IMR-90 (cell line): ENCODE data around the gene CERS6. TPM values are rescaled to one million over a fixed set of nuclear protein-coding genes. Genes with fewer than 3 reads are reported as not detected.

Experiments used
- ATAC-seq: fragments of 200-7000 bp; cut with Tn5 transposase; 2 replicates; pipeline ENCODE4 v1.9.1; 2020; ENCODE audit warnings: low read depth, mild to moderate bottlenecking, moderate library complexity
- BruUV-seq: library from RNA; stranded (reverse); fragments of 400-500 nt; replicated peaks from 2 replicates; lab custom pipeline; 2021; lab: Mats Ljungman, UMichigan
- CTCF ChIA-PET: fragments of 300-600 bp; formaldehyde crosslinking; extraction: SDS; loops from one replicate; lab custom pipeline; 2021; ENCODE audit warnings: antibody characterized with exemption; lab: Yijun Ruan, JAX
- POLR2A ChIA-PET: fragments of 300-600 bp; sonication (Branson Sonifier 250); formaldehyde crosslinking; loops from one replicate; lab custom pipeline; 2022; ENCODE audit warnings: antibody characterized with exemption; ENCODE audit not compliant: unreplicated experiment; lab: Charles Lee
- DNase-seq: peaks from one replicate; pipeline ENCODE4 v3.0.0; 2013
- H2AFZ ChIP-seq: replicated peaks from 2 replicates; pipeline ENCODE3; 2013; ENCODE audit warnings: low read length, mild to moderate bottlenecking; ENCODE audit not compliant: poor library complexity
- H2AK5ac ChIP-seq: 2 replicates; pipeline ENCODE4 v1.6.1; 2013; ENCODE audit warnings: low read depth, low read length, inconsistent platforms
- H2AK9ac ChIP-seq: replicated peaks from 2 replicates; pipeline ENCODE3; 2013; ENCODE audit warnings: mild to moderate bottlenecking, low read depth, low read length, moderate library complexity; ENCODE audit not compliant: poor library complexity
- H2BK120ac ChIP-seq: 2 replicates; pipeline ENCODE4 v1.6.1; 2013; ENCODE audit warnings: low read depth, low read length, inconsistent platforms
- H2BK15ac ChIP-seq: 3 replicates; pipeline ENCODE4 v1.6.1; 2013; ENCODE audit warnings: low read depth, low read length, inconsistent platforms
- H2BK20ac ChIP-seq: 2 replicates; pipeline ENCODE4 v1.6.1; 2013; ENCODE audit warnings: low read depth, mild to moderate bottlenecking, inconsistent platforms, low read length, moderate library complexity
- H2BK5ac ChIP-seq: 2 replicates; pipeline ENCODE4 v1.6.1; 2013; ENCODE audit warnings: mild to moderate bottlenecking, low read depth, low read length, inconsistent platforms; ENCODE audit not compliant: poor library complexity, severe bottlenecking
- H3K14ac ChIP-seq: replicated peaks from 2 replicates; pipeline ENCODE4 v1.6.1; 2013; ENCODE audit warnings: low read depth, low read length, inconsistent platforms
- H3K18ac ChIP-seq: 2 replicates; pipeline ENCODE4 v1.6.1; 2013; ENCODE audit warnings: low read depth, low read length, control low read depth
- H3K23ac ChIP-seq: 2 replicates; pipeline ENCODE4 v1.6.1; 2013; ENCODE audit warnings: low read depth, low read length, inconsistent platforms
- H3K27ac ChIP-seq: 2 replicates; pipeline ENCODE4 v1.5.1; 2013; ENCODE audit warnings: mild to moderate bottlenecking, control low read depth, low read length; ENCODE audit not compliant: insufficient read depth
- H3K27me3 ChIP-seq: 2 replicates; pipeline ENCODE4 v1.6.1; 2013; ENCODE audit warnings: low read length; ENCODE audit not compliant: control insufficient read depth, insufficient read depth
- H3K36me3 ChIP-seq: 2 replicates; pipeline ENCODE4 v1.6.1; 2013; ENCODE audit warnings: low read length, mixed read lengths; ENCODE audit not compliant: control insufficient read depth, insufficient read depth
- H3K4ac ChIP-seq: 2 replicates; pipeline ENCODE4 v1.6.1; 2013; ENCODE audit warnings: low read depth, low read length, inconsistent platforms
- H3K4me1 ChIP-seq: 2 replicates; pipeline ENCODE4 v1.6.1; 2013; ENCODE audit warnings: low read length, mixed read lengths; ENCODE audit not compliant: control insufficient read depth, insufficient read depth
- H3K4me2 ChIP-seq: 2 replicates; pipeline ENCODE4 v1.6.1; 2013; ENCODE audit warnings: low read depth, mild to moderate bottlenecking, control low read depth, low read length, moderate library complexity
- H3K4me3 ChIP-seq: 2 replicates; pipeline ENCODE4 v1.5.1; 2013; ENCODE audit warnings: low read depth, mild to moderate bottlenecking, control low read depth, low read length, moderate library complexity; ENCODE audit not compliant: insufficient read depth
- H3K56ac ChIP-seq: 2 replicates; pipeline ENCODE4 v1.6.1; 2013; ENCODE audit warnings: low read length, inconsistent platforms; ENCODE audit not compliant: insufficient read depth; ENCODE audit errors: extremely low read depth
- H3K79me1 ChIP-seq, 2 experiments: 2 replicates each; pipeline ENCODE4 v1.6.1; 2013; ENCODE audit warnings: low read length in 2 of 2, inconsistent platforms in 1 of 2, low read depth in 1 of 2
- H3K9ac ChIP-seq: 2 replicates; pipeline ENCODE4 v1.6.1; 2013; ENCODE audit warnings: low read depth, low read length, control low read depth
- H3K9me1 ChIP-seq: 2 replicates; pipeline ENCODE4 v1.6.1; 2013; ENCODE audit warnings: low read length, inconsistent platforms; ENCODE audit not compliant: insufficient read depth
- H3K9me3 ChIP-seq: 2 replicates; pipeline ENCODE4 v1.6.1; 2013; ENCODE audit warnings: low read length; ENCODE audit not compliant: control insufficient read depth, insufficient read depth
- H4K20me1 ChIP-seq: 2 replicates; pipeline ENCODE4 v1.6.1; 2013; ENCODE audit warnings: low read length, inconsistent platforms; ENCODE audit not compliant: insufficient read depth
- H4K5ac ChIP-seq: 2 replicates; pipeline ENCODE4 v1.6.1; 2013; ENCODE audit warnings: mild to moderate bottlenecking, low read depth, low read length, control low read depth
- H4K8ac ChIP-seq, 2 experiments: 2 replicates each; pipeline ENCODE4 v1.6.1; 2013; ENCODE audit warnings: low read depth in 2 of 2, low read length in 2 of 2, control low read depth in 1 of 2, inconsistent platforms in 1 of 2
- H4K91ac ChIP-seq: 2 replicates; pipeline ENCODE4 v1.6.1; 2013; ENCODE audit warnings: low read depth, low read length, inconsistent platforms; ENCODE audit not compliant: insufficient read depth
- BHLHE40 ChIP-seq: fragments of 150-350 bp; IDR thresholded peaks from 2 replicates; pipeline ENCODE4 v1.6.1; 2016; ENCODE audit warnings: mild to moderate bottlenecking, low read depth, low read length
- CEBPB ChIP-seq: IDR thresholded peaks from 2 replicates; pipeline ENCODE4 v1.6.1; 2012; ENCODE audit warnings: low read depth, low read length, improper control_type of control experiment
- CHD1 ChIP-seq: IDR thresholded peaks from 2 replicates; pipeline ENCODE4 v1.6.1; 2012; ENCODE audit warnings: low read depth, low read length, improper control_type of control experiment
- CTCF ChIP-seq: conservative IDR thresholded peaks from 2 replicates; pipeline ENCODE4 v1.5.1; 2012; ENCODE audit warnings: mild to moderate bottlenecking, low read depth, low read length, improper control_type of control experiment
- ELK1 ChIP-seq: fragments of 150-350 bp; IDR thresholded peaks from 2 replicates; pipeline ENCODE4 v1.6.1; 2016; ENCODE audit warnings: low read depth, mild to moderate bottlenecking, low read length, moderate library complexity, borderline replicate concordance
- FOS ChIP-seq: fragments of 150-350 bp; IDR thresholded peaks from 2 replicates; pipeline ENCODE4 v1.6.1; 2016; ENCODE audit warnings: low read depth, low read length
- MAFK ChIP-seq: IDR thresholded peaks from 2 replicates; pipeline ENCODE4 v1.6.1; 2012; ENCODE audit warnings: low read depth, low read length, improper control_type of control experiment
- MAZ ChIP-seq: IDR thresholded peaks from 2 replicates; pipeline ENCODE4 v1.6.1; 2012; ENCODE audit warnings: low read depth, mild to moderate bottlenecking, low read length, improper control_type of control experiment, moderate library complexity, borderline replicate concordance
- MXI1 ChIP-seq: IDR thresholded peaks from 2 replicates; pipeline ENCODE4 v1.6.1; 2012; ENCODE audit warnings: low read depth, mild to moderate bottlenecking, low read length, moderate library complexity, borderline replicate concordance
- NFE2L2 ChIP-seq: fragments of 150-350 bp; IDR thresholded peaks from 2 replicates; pipeline ENCODE4 v1.6.1; 2016; ENCODE audit warnings: low read depth, mild to moderate bottlenecking, low read length
- POLR2A ChIP-seq: IDR thresholded peaks from 2 replicates; pipeline ENCODE4 v1.6.1; 2012; ENCODE audit warnings: mild to moderate bottlenecking, low read depth, low read length
- RAD21 ChIP-seq: IDR thresholded peaks from 2 replicates; pipeline ENCODE4 v1.6.1; 2012; ENCODE audit warnings: low read length, improper control_type of control experiment
- RCOR1 ChIP-seq: IDR thresholded peaks from 2 replicates; pipeline ENCODE4 v1.6.1; 2012; ENCODE audit warnings: mild to moderate bottlenecking, low read length, improper control_type of control experiment; ENCODE audit not compliant: insufficient replicate concordance
- RFX5 ChIP-seq: IDR thresholded peaks from 2 replicates; pipeline ENCODE4 v1.8.0; 2012; ENCODE audit warnings: low read depth, mild to moderate bottlenecking, low read length, moderate library complexity
- SMC3 ChIP-seq: fragments of 150-350 bp; IDR thresholded peaks from 2 replicates; pipeline ENCODE4 v1.6.1; 2016; ENCODE audit warnings: low read depth, mild to moderate bottlenecking, antibody characterized with exemption, low read length, moderate library complexity
- USF2 ChIP-seq: fragments of 150-350 bp; IDR thresholded peaks from 2 replicates; pipeline ENCODE4 v1.6.1; 2017; ENCODE audit warnings: mild to moderate bottlenecking, antibody characterized with exemption, low read length, low read depth
- dilution Hi-C: fragments of 300-500 bp; cut with HindIII; formaldehyde crosslinking; loops from one replicate; pipeline ENCODE4 v1.14.3; 2018; ENCODE audit warnings: low sequenced_read_pairs; ENCODE audit not compliant: unreplicated experiment
- in situ Hi-C: fragments of 300-500 bp; cut with MboI; formaldehyde crosslinking; loops from 3 replicates; pipeline ENCODE4 v1.14.3; 2019; ENCODE audit warnings: low sequenced_read_pairs, inconsistent platforms, mixed read lengths
- intact Hi-C: fragments of 100-400 bp; cut with micrococcal nuclease; formaldehyde crosslinking; loops from 2 replicates; pipeline ENCODE4 v1.10.0; 2022
- polyA plus RNA-seq, 3 experiments: library from polyadenylated mRNA; depleted of rRNA; stranded (reverse); fragments of >200 nt; gene quantifications; 2 replicates each; pipeline ENCODE4 v1.2.3, GENCODE V29; 2012; ENCODE audit warnings: low replicate concordance in 1 of 3
- total RNA-seq: library from RNA; depleted of rRNA; stranded (reverse); fragments of >200 nt; gene quantifications from 2 replicates; pipeline ENCODE4 v1.2.3, GENCODE V29; 2012

The CERS6 gene
- total and polyA plus RNA-seq, 2 of the 4 experiments (the other 2 are of a cell fraction) = 2.1 to 5.7 TPM

- Histone ChIP-seq H2AK9ac (no peak overlapping the region), H2AK5ac (no peak overlapping the region), H2BK5ac (no peak overlapping the region), H4K8ac (no peak overlapping the region), H3K14ac (no peak overlapping the region), H3K36me3 (no peaks in the 10 kb centered on the region), H3K9me1 (no peaks in the 10 kb centered on the region), H3K79me1 (no peaks in the 10 kb centered on the region), H3K4me2 (no peak overlapping the region), H4K20me1 (no peaks in the 10 kb centered on the region), H2BK120ac (no peak overlapping the region), H4K5ac (no peak overlapping the region), H2BK15ac (no peak overlapping the region), H3K9ac (no peak overlapping the region), H3K27ac (no peak overlapping the region), H3K9me3 (peaks cover 3% of the 10 kb centered on the region; the same call in 1 of the 2 replicates), H2AFZ (no peak overlapping the region), H3K4ac (no peak overlapping the region), H4K91ac (no peak overlapping the region), H3K4me3 (no peak overlapping the region), H3K27me3 (no peaks in the 10 kb centered on the region), H3K56ac (no peak overlapping the region; the same call in 1 of the 2 replicates), H3K18ac (no peak overlapping the region), H2BK20ac (no peak overlapping the region), H3K4me1 (no peaks in the 10 kb centered on the region), H3K23ac (no peak overlapping the region)
- in situ Hi-C loops (no loop called here), dilution Hi-C loops (no loop called here), intact Hi-C loops (no loop called here)
- ChIA-PET POLR2A (no interaction called here), CTCF (no interaction called here)
- TF ChIP-seq MAZ (no peak), USF2 (no peak), SMC3 (no peak), MAFK (no peak), NFE2L2 (no peak), CHD1 (no peak), MXI1 (no peak), CTCF (no peak), CEBPB (no peak), FOS (no peak), RFX5 (no peak), BHLHE40 (no peak), RAD21 (no peak), POLR2A (no peak), ELK1 (no peak), RCOR1 (no peak)
- ATAC-seq = no peak
- DNase-seq = no peak
- no TSS peak for BruUV-seq
Observed at GRCh38 chr2:168602846-168603401, 146.9 kb downstream of the CERS6 start.
